HEK293 (cell line): ENCODE measurements around the gene METTL26.

Experiments
- CTCF ChIA-PET: fragments of 350-600 bp; formaldehyde crosslinking; extraction: SDS; loops from one replicate; lab custom pipeline; 2021; ENCODE audit warnings: antibody characterized with exemption; lab: Yijun Ruan, JAX
- POLR2A ChIA-PET: fragments of 300-600 bp; formaldehyde crosslinking; extraction: SDS; loops from one replicate; lab custom pipeline; 2020; ENCODE audit warnings: antibody characterized with exemption, inconsistent platforms; lab: Yijun Ruan, JAX
- H3K27ac ChIP-seq: fragments of 200-500 bp; sonication (Bioruptor generic); 2 replicates; pipeline ENCODE4 v1.5.1; 2014; ENCODE audit warnings: low read depth, low read length, control low read depth, inconsistent platforms; ENCODE audit errors: extremely low read depth
- H3K36me3 ChIP-seq, 2 experiments: fragments of 200-500 bp in 1 of 2; sonication (Bioruptor generic) in 1 of 2; 1 replicate in 1 of 2; 2 replicates in 1 of 2; pipeline ENCODE4 v1.5.1; 2014 to 2017; ENCODE audit warnings: inconsistent platforms in 2 of 2, low read length in 2 of 2; ENCODE audit not compliant: control insufficient read depth in 2 of 2, insufficient read depth in 1 of 2
- H3K4me1 ChIP-seq: fragments of 200-500 bp; sonication (Bioruptor generic); 2 replicates; pipeline ENCODE4 v1.5.1; 2014; ENCODE audit warnings: mild to moderate bottlenecking, low read length, inconsistent platforms; ENCODE audit not compliant: control insufficient read depth, insufficient read depth
- H3K4me3 ChIP-seq: 2 replicates; pipeline ENCODE4 v1.5.1; 2011; ENCODE audit warnings: low read depth, mild to moderate bottlenecking, control low read depth, low read length, moderate library complexity
- H3K9me3 ChIP-seq: fragments of 200-500 bp; sonication (Bioruptor generic); 2 replicates; pipeline ENCODE4 v1.5.1; 2014; ENCODE audit warnings: low read depth, low read length, inconsistent platforms; ENCODE audit not compliant: control insufficient read depth, insufficient read depth
- GLI2 ChIP-seq: fragments of 450-650 bp; formaldehyde crosslinking; IDR thresholded peaks from 2 replicates; pipeline ENCODE4; 2017; ENCODE audit warnings: missing biosample characterization, missing genetic modification characterization, low read depth, borderline replicate concordance
- GLIS1 ChIP-seq: fragments of 450-650 bp; formaldehyde crosslinking; IDR thresholded peaks from 2 replicates; pipeline ENCODE4 v1.5.1; 2016; ENCODE audit warnings: missing biosample characterization, missing genetic modification characterization
- KLF7 ChIP-seq: fragments of 450-650 bp; formaldehyde crosslinking; IDR thresholded peaks from 2 replicates; pipeline ENCODE4 v1.5.1; 2016; ENCODE audit warnings: missing biosample characterization, missing genetic modification characterization, borderline replicate concordance
- KLF8 ChIP-seq: fragments of 450-650 bp; formaldehyde crosslinking; IDR thresholded peaks from 2 replicates; pipeline ENCODE4 v1.5.1; 2016; ENCODE audit warnings: missing biosample characterization, missing genetic modification characterization
- KLF9 ChIP-seq: fragments of 450-650 bp; formaldehyde crosslinking; IDR thresholded peaks from 2 replicates; pipeline ENCODE4 v1.5.1; 2016; ENCODE audit warnings: missing biosample characterization, missing genetic modification characterization, low read depth
- MEIS1 ChIP-seq: sonication (generic); formaldehyde crosslinking; IDR thresholded peaks from 2 replicates; pipeline ENCODE4 v1.8.1; 2022; ENCODE audit warnings: missing genetic modification reagents, mild to moderate bottlenecking, borderline replicate concordance
- MYNN ChIP-seq: fragments of 450-650 bp; formaldehyde crosslinking; IDR thresholded peaks from 2 replicates; pipeline ENCODE4 v1.5.1; 2016; ENCODE audit warnings: missing biosample characterization, missing genetic modification characterization, borderline replicate concordance
- RBAK ChIP-seq: fragments of 450-650 bp; formaldehyde crosslinking; IDR thresholded peaks from 2 replicates; pipeline ENCODE4 v1.5.1; 2016; ENCODE audit warnings: missing biosample characterization, missing genetic modification characterization
- ZBTB21 ChIP-seq: fragments of 450-650 bp; formaldehyde crosslinking; IDR thresholded peaks from 2 replicates; pipeline ENCODE4 v1.5.1; 2017; ENCODE audit warnings: missing biosample characterization, missing genetic modification characterization
- ZFHX2 ChIP-seq: fragments of 450-650 bp; formaldehyde crosslinking; conservative IDR thresholded peaks from 2 replicates; pipeline ENCODE4 v1.5.1; 2016; ENCODE audit warnings: missing biosample characterization, missing genetic modification characterization
- ZNF114 ChIP-seq: fragments of 450-650 bp; formaldehyde crosslinking; IDR thresholded peaks from 2 replicates; pipeline ENCODE4 v1.5.0; 2017; ENCODE audit warnings: missing biosample characterization, missing genetic modification characterization
- ZNF140 ChIP-seq: fragments of 450-650 bp; formaldehyde crosslinking; IDR thresholded peaks from 2 replicates; pipeline ENCODE4 v1.5.1; 2016; ENCODE audit warnings: missing biosample characterization, missing genetic modification characterization
- ZNF16 ChIP-seq: fragments of 450-650 bp; formaldehyde crosslinking; IDR thresholded peaks from 2 replicates; pipeline ENCODE4 v1.5.1; 2016; ENCODE audit warnings: low read depth, missing biosample characterization, missing genetic modification characterization
- ZNF248 ChIP-seq: fragments of 450-650 bp; formaldehyde crosslinking; IDR thresholded peaks from 2 replicates; pipeline ENCODE4 v1.5.1; 2017; ENCODE audit warnings: missing biosample characterization, missing genetic modification characterization
- ZNF501 ChIP-seq: fragments of 450-650 bp; formaldehyde crosslinking; IDR thresholded peaks from 2 replicates; pipeline ENCODE4 v1.5.1; 2016; ENCODE audit warnings: missing biosample characterization, missing genetic modification characterization
- ZNF514 ChIP-seq: fragments of 450-650 bp; formaldehyde crosslinking; IDR thresholded peaks from 2 replicates; pipeline ENCODE4 v1.5.1; 2016; ENCODE audit warnings: missing biosample characterization, missing genetic modification characterization
- ZNF521 ChIP-seq: fragments of 450-650 bp; formaldehyde crosslinking; IDR thresholded peaks from 2 replicates; pipeline ENCODE4 v1.5.1; 2017; ENCODE audit warnings: missing biosample characterization, mild to moderate bottlenecking, missing genetic modification characterization
- ZNF555 ChIP-seq: fragments of 450-650 bp; formaldehyde crosslinking; conservative IDR thresholded peaks from 2 replicates; pipeline ENCODE4 v1.5.1; 2017; ENCODE audit warnings: missing biosample characterization, mild to moderate bottlenecking, missing genetic modification characterization, inconsistent platforms
- ZNF660 ChIP-seq: fragments of 450-650 bp; IDR thresholded peaks from 2 replicates; pipeline ENCODE4 v1.5.1; 2018; ENCODE audit warnings: missing biosample characterization, mild to moderate bottlenecking, missing genetic modification characterization
- ZNF777 ChIP-seq: fragments of 450-650 bp; formaldehyde crosslinking; IDR thresholded peaks from 2 replicates; pipeline ENCODE4 v1.5.1; 2017; ENCODE audit warnings: missing biosample characterization, missing genetic modification characterization, borderline replicate concordance
- TF ChIP-seq, protein P1 (sequence below): fragments of 450-650 bp; formaldehyde crosslinking; IDR thresholded peaks from 2 replicates; pipeline ENCODE4 v1.5.1; 2016; ENCODE audit warnings: missing biosample characterization, missing genetic modification characterization
- TF ChIP-seq, protein P2 (sequence below): fragments of 450-650 bp; formaldehyde crosslinking; IDR thresholded peaks from 2 replicates; pipeline ENCODE4 v1.5.1; 2017; ENCODE audit warnings: missing biosample characterization, missing genetic modification characterization
- TF ChIP-seq, protein P3 (sequence below): fragments of 450-650 bp; formaldehyde crosslinking; conservative IDR thresholded peaks from 2 replicates; pipeline ENCODE4 v1.5.1; 2016; ENCODE audit warnings: low read depth, missing biosample characterization, missing genetic modification characterization

Gene METTL26

DNA sequence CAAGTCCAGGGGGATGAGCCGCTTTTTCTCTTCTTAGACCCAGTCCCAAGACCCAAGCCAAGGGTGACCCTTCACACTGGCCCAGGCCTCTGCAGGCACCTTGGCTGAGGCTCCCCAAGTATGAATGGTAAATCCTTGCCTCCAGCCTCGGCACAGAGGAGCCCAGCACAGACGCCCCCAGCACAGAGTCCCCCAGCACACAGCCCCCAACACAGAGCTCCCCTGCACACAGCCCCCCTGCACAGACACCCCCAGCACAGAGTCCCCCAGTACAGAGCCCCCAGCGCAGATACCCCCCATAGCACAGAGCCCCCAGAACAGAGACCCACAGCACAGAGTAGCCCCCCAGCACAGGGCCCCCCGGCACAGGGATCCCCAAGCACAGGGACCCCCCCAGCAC, 4.5 kb upstream of the METTL26 start:
- H3K9me3 ChIP-seq = no peaks in the 10 kb centered on the region
- ChIA-PET POLR2A (interaction anchor here (0.7 kb wide), 1 partner anchor 1337 kb away, joined by 4 read pairs; no protein-coding TSS in a partner anchor), CTCF (no interaction called here)
- no peaks in the 10 kb centered on the region; a peak in 1 of 3 replicates for H3K36me3 ChIP-seq
- H3K4me1 ChIP-seq = peaks cover 6% of the 10 kb centered on the region; the same call in 1 of the 2 replicates
- 0 out of 2 replicates have a peak overlapping the region, but pooled peaks have one; percentile 5 for H3K27ac ChIP-seq
- no peak overlapping the region for H3K4me3 ChIP-seq
- peak; percentile 92 for TF ChIP-seq GLIS1 (tag by site-specific recombination)
- no peak for TF ChIP-seq RBAK (tag by site-specific recombination)

DNA sequence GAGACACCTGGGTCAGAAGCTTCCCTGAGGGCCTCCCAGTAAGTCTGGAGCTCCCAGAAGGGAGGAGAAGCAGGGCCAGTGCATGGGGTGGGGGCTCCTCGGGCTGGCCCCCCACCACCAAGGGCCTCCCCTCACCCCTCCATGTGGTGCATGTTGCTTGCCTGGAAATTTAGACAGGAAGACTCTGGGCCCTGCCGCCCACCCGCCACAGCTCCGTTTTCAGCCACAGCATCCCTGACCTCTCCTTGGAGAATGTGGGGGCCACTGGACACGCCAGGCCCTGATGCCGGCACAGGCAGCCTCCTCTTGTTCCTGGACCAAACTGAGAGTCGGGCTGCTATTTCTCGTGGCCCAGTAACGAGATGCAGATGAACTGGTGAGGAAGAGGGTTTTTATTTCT, 2.7 kb upstream of the METTL26 start:
- H3K4me3 ChIP-seq = no peak overlapping the region
- no peak overlapping the region for H3K27ac ChIP-seq
- CTCF ChIA-PET = interaction anchor here (0.7 kb wide), 1 partner anchor 10 kb away, joined by 5 read pairs; no protein-coding TSS in a partner anchor
- TF ChIP-seq ZNF555 (tag by site-specific recombination) (no peak), ZNF660 (tag by site-specific recombination) (no peak), ZNF521 (no peak), ZNF777 (tag by site-specific recombination) (no peak), ZNF114 (tag by site-specific recombination) (no peak), KLF9 (no peak)
- TF ChIP-seq, protein P1, sequence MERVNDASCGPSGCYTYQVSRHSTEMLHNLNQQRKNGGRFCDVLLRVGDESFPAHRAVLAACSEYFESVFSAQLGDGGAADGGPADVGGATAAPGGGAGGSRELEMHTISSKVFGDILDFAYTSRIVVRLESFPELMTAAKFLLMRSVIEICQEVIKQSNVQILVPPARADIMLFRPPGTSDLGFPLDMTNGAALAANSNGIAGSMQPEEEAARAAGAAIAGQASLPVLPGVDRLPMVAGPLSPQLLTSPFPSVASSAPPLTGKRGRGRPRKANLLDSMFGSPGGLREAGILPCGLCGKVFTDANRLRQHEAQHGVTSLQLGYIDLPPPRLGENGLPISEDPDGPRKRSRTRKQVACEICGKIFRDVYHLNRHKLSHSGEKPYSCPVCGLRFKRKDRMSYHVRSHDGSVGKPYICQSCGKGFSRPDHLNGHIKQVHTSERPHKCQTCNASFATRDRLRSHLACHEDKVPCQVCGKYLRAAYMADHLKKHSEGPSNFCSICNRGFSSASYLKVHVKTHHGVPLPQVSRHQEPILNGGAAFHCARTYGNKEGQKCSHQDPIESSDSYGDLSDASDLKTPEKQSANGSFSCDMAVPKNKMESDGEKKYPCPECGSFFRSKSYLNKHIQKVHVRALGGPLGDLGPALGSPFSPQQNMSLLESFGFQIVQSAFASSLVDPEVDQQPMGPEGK (tag by site-specific recombination) = peak; percentile 28; the same call in 1 of the 2 replicates
- TF ChIP-seq, all 188 proteins: peak for 1
- POLR2A ChIA-PET = no interaction called here
- no peaks in the 10 kb centered on the region for H3K9me3 ChIP-seq
- peaks cover 6% of the 10 kb centered on the region; the same call in 1 of the 2 replicates for H3K4me1 ChIP-seq
- H3K36me3 ChIP-seq = peaks cover 0 to 10% of the 10 kb centered on the region in 2 experiments; a peak in 1 of 3 replicates

DNA sequence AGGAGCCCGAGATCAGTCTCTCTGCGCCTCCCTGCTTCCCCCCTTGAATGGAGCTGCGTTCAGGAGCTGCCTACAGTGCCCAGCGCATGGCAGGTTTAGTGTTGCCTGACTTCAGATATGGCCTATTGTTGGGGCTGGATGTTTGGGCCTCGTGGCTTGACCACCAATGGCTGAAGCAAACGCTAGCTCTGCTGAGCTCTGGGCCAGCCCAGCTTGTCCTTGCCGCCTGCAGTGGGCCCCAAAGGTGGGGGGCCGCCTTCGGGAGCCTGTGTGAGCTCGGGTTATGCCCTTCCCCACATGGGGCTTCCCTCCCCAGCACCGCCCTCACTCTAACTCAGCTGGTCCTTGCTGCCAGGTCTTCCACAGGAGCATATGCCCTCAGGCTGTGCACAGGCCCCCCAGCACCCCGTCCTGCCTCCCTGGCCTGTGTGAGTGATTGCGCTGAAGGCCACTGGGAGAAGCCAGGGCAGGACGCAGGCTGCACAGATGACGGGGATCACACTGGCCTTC, 2.0 kb upstream of the METTL26 start:
- ChIA-PET CTCF (interaction anchor here (0.7 kb wide), 1 partner anchor 10 kb away, joined by 5 read pairs; no protein-coding TSS in a partner anchor), POLR2A (no interaction called here)
- H3K4me1 ChIP-seq = peaks cover 6% of the 10 kb centered on the region; the same call in 1 of the 2 replicates
- peaks cover 0 to 18% of the 10 kb centered on the region in 2 experiments; a peak in 1 of 3 replicates for H3K36me3 ChIP-seq
- H3K4me3 ChIP-seq = no peak overlapping the region
- H3K9me3 ChIP-seq = no peaks in the 10 kb centered on the region
- no peak overlapping the region for H3K27ac ChIP-seq
- TF ChIP-seq KLF8 (tag by site-specific recombination) = no peak
- TF ChIP-seq, protein P2, sequence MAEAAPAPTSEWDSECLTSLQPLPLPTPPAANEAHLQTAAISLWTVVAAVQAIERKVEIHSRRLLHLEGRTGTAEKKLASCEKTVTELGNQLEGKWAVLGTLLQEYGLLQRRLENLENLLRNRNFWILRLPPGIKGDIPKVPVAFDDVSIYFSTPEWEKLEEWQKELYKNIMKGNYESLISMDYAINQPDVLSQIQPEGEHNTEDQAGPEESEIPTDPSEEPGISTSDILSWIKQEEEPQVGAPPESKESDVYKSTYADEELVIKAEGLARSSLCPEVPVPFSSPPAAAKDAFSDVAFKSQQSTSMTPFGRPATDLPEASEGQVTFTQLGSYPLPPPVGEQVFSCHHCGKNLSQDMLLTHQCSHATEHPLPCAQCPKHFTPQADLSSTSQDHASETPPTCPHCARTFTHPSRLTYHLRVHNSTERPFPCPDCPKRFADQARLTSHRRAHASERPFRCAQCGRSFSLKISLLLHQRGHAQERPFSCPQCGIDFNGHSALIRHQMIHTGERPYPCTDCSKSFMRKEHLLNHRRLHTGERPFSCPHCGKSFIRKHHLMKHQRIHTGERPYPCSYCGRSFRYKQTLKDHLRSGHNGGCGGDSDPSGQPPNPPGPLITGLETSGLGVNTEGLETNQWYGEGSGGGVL (tag by site-specific recombination) = no peak
- no peak for TF ChIP-seq MYNN
- no peak for TF ChIP-seq GLI2 (tag by site-specific recombination)
- TF ChIP-seq KLF9 = no peak
- TF ChIP-seq ZNF16 = no peak
- TF ChIP-seq MEIS1 (CRISPR knock-in tag) = no peak
- TF ChIP-seq KLF7 (tag by site-specific recombination) = no peak
- TF ChIP-seq, protein P3, sequence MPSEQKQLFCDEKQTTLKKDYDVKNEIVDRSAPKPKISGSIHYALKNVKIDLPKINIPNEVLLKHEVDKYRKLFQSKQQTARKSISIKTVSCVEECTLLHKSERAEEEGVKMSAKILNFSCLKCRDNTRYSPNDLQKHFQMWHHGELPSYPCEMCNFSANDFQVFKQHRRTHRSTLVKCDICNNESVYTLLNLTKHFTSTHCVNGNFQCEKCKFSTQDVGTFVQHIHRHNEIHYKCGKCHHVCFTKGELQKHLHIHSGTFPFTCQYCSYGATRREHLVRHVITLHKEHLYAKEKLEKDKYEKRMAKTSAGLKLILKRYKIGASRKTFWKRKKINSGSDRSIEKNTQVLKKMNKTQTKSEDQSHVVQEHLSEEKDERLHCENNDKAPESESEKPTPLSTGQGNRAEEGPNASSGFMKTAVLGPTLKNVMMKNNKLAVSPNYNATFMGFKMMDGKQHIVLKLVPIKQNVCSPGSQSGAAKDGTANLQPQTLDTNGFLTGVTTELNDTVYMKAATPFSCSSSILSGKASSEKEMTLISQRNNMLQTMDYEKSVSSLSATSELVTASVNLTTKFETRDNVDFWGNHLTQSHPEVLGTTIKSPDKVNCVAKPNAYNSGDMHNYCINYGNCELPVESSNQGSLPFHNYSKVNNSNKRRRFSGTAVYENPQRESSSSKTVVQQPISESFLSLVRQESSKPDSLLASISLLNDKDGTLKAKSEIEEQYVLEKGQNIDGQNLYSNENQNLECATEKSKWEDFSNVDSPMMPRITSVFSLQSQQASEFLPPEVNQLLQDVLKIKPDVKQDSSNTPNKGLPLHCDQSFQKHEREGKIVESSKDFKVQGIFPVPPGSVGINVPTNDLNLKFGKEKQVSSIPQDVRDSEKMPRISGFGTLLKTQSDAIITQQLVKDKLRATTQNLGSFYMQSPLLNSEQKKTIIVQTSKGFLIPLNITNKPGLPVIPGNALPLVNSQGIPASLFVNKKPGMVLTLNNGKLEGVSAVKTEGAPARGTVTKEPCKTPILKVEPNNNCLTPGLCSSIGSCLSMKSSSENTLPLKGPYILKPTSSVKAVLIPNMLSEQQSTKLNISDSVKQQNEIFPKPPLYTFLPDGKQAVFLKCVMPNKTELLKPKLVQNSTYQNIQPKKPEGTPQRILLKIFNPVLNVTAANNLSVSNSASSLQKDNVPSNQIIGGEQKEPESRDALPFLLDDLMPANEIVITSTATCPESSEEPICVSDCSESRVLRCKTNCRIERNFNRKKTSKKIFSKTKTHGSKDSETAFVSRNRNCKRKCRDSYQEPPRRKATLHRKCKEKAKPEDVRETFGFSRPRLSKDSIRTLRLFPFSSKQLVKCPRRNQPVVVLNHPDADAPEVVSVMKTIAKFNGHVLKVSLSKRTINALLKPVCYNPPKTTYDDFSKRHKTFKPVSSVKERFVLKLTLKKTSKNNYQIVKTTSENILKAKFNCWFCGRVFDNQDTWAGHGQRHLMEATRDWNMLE (tag by site-specific recombination) = no peak
- TF ChIP-seq ZNF140 = no peak
- TF ChIP-seq ZNF248 (tag by site-specific recombination) = no peak
- TF ChIP-seq ZNF501 (tag by site-specific recombination) = no peak
- no peak for TF ChIP-seq ZNF514 (tag by site-specific recombination)
- TF ChIP-seq ZFHX2 (tag by site-specific recombination) = peak; percentile 44; the same call in 1 of the 2 replicates
- TF ChIP-seq ZBTB21 (tag by site-specific recombination) = no peak
- TF ChIP-seq GLIS1 (tag by site-specific recombination) = peak; percentile 34; the same call in 1 of the 2 replicates
